Smooth muscle cell (in vitro differentiated cells): ENCODE data around the gene CDHR2. TPM values are rescaled to one million over a fixed set of nuclear protein-coding genes. Genes with fewer than 3 reads are reported as not detected.
"Not testable (repeated sequence)": the region's sequence is repeated elsewhere in the genome, so short reads cannot be mapped to it uniquely, and the experiment has no call there.

Experiments used
- DNase-seq: peaks from one replicate; lab custom pipeline; 2025; ENCODE audit not compliant: unreplicated experiment; lab: John Stamatoyannopoulos, UW
- H2AFZ ChIP-seq: fragments of 200-600 bp; sonication (generic); 2 replicates; pipeline ENCODE4 v1.6.0; 2016; ENCODE audit warnings: antibody characterized with exemption, low read depth, mild to moderate bottlenecking
- H3F3A ChIP-seq: fragments of 200-600 bp; sonication (generic); 2 replicates; pipeline ENCODE4 v1.6.0; 2017; ENCODE audit warnings: antibody characterized with exemption, low read depth
- H3K27ac ChIP-seq: fragments of 200-600 bp; sonication (generic); 2 replicates; pipeline ENCODE4 v1.5.1; 2016; ENCODE audit warnings: low read depth, mild to moderate bottlenecking
- H3K27me3 ChIP-seq: fragments of 200-600 bp; sonication (generic); 2 replicates; pipeline ENCODE4 v1.6.1; 2016; ENCODE audit warnings: low read depth, mild to moderate bottlenecking
- H3K36me3 ChIP-seq: fragments of 200-600 bp; sonication (generic); 2 replicates; pipeline ENCODE4 v1.5.1; 2016; ENCODE audit warnings: low read depth
- H3K4me1 ChIP-seq: fragments of 200-600 bp; sonication (generic); 2 replicates; pipeline ENCODE4 v1.5.1; 2016; ENCODE audit warnings: low read depth
- H3K4me2 ChIP-seq: fragments of 200-600 bp; sonication (generic); 2 replicates; pipeline ENCODE4 v1.6.0; 2016; ENCODE audit warnings: mild to moderate bottlenecking
- H3K4me3 ChIP-seq: fragments of 200-600 bp; sonication (generic); 2 replicates; pipeline ENCODE4 v1.5.1; 2016; ENCODE audit warnings: mild to moderate bottlenecking
- H3K79me2 ChIP-seq: fragments of 200-600 bp; sonication (generic); 2 replicates; pipeline ENCODE4 v1.6.0; 2016; ENCODE audit warnings: low read depth, mild to moderate bottlenecking
- H3K9ac ChIP-seq: fragments of 200-600 bp; sonication (generic); 2 replicates; pipeline ENCODE4 v1.6.0; 2016; ENCODE audit warnings: low read depth
- H3K9me3 ChIP-seq: fragments of 200-600 bp; sonication (generic); replicated peaks from 2 replicates; pipeline ENCODE4 v1.5.1; 2016; ENCODE audit warnings: low read depth
- H4K20me1 ChIP-seq: fragments of 200-600 bp; sonication (generic); 2 replicates; pipeline ENCODE4 v1.6.0; 2016; ENCODE audit warnings: low read depth
- CTCF ChIP-seq: fragments of 200-600 bp; sonication (generic); IDR thresholded peaks from 2 replicates; pipeline ENCODE4 v1.5.1; 2017; ENCODE audit warnings: borderline replicate concordance, mild to moderate bottlenecking, antibody characterized with exemption; ENCODE audit not compliant: insufficient read depth, poor library complexity, severe bottlenecking
- WGBS: methylation state at CpG from one replicate; pipeline ENCODE4 v1.1.7; 2016; ENCODE audit warnings: low lambda C conversion rate; 5-methylcytosine and 5-hydroxymethylcytosine counted together
- polyA plus RNA-seq: library from polyadenylated mRNA; unstranded; fragments of >200 nt; fragmentation: Nextera tagmentation; extraction: Ambion mirVana; gene quantifications from 2 replicates; pipeline ENCODE4 v1.2.1, GENCODE V29; 2016
- total RNA-seq: library from RNA; depleted of rRNA; stranded (reverse); fragments of >200 nt; gene quantifications from 2 replicates; pipeline ENCODE4 v1.2.3, GENCODE V29; 2014

Gene CDHR2
- total and polyA plus RNA-seq, 2 experiments from 2014 or later, result 0.13 TPM; not detected in 1

- Histone ChIP-seq H3K4me2 (no peak overlapping the region), H3K79me2 (no peaks in the 10 kb centered on the region), H3K27ac (no peak overlapping the region), H3F3A (no peaks in the 10 kb centered on the region), H3K9me3 (no peaks in the 10 kb centered on the region), H4K20me1 (no peaks in the 10 kb centered on the region), H3K27me3 (no peaks in the 10 kb centered on the region), H3K4me3 (no peak overlapping the region), H3K4me1 (no peaks in the 10 kb centered on the region), H3K36me3 (no peaks in the 10 kb centered on the region), H3K9ac (no peak overlapping the region), H2AFZ (no peak overlapping the region)
- no peak for TF ChIP-seq CTCF
- no peak for DNase-seq
These were observed 39.2 kb downstream of the CDHR2 start for GRCh38 chr5:176588297-176588696.

DNA sequence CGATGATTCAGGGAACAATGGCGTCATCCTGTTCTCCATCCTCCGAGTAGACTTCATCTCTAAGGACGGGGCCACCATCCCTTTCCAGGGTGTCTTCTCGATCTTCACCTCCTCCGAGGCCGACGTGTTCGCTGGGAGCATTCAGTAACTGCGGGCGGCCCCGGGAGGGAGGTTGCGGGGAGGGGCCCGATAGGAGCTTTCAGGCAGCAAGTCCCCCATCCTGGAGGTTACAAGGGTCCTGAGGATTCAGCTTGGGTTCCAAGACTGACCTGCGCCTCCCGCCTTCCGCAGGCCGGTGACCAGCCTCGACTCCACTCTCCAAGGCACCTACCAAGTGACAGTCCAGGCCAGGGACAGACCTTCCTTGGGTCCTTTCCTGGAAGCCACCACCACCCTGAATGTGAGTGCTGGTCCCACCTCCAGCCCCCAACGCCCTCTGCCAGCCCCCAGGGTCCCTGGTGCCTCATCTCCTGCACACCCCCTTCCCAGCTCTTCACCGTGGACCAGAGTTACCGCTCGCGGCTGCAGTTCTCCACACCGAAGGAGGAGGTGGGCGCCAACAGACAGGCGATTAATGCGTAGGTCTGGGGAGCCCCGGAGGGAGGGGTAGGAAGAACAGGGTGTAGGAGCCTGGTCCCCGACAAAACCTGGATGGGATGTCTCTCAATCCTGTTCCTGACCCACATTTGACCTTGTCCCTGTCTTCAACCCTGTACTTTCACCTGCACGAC, 40.1 kb downstream of the CDHR2 start:
- no peak for TF ChIP-seq CTCF
- no peaks in the 10 kb centered on the region for H3K9me3 ChIP-seq
- H3K79me2 ChIP-seq, result no peaks in the 10 kb centered on the region
- no peaks in the 10 kb centered on the region for H3F3A ChIP-seq
- H3K9ac ChIP-seq, result no peak overlapping the region
- H2AFZ ChIP-seq, result no peak overlapping the region
- H3K36me3 ChIP-seq, result no peaks in the 10 kb centered on the region
- no peak overlapping the region for H3K27ac ChIP-seq
- no peaks in the 10 kb centered on the region for H3K4me1 ChIP-seq
- no peaks in the 10 kb centered on the region for H3K27me3 ChIP-seq
- WGBS, result 92% methylated on average over 31 of the region's 31 CpGs
- H4K20me1 ChIP-seq, result no peaks in the 10 kb centered on the region
- H3K4me3 ChIP-seq, result no peak overlapping the region
- no peak for DNase-seq
- H3K4me2 ChIP-seq, result no peak overlapping the region

- H3K9me3 ChIP-seq, result no peaks in the 10 kb centered on the region
- H3K4me1 ChIP-seq, result no peaks in the 10 kb centered on the region
- no peak overlapping the region for H3K4me3 ChIP-seq
- WGBS, result 84% methylated on average over 16 of the region's 17 CpGs
- no peak overlapping the region for H2AFZ ChIP-seq
- no peaks in the 10 kb centered on the region for H3K36me3 ChIP-seq
- H3K27ac ChIP-seq, result no peak overlapping the region
- H3K27me3 ChIP-seq, result no peaks in the 10 kb centered on the region
- H3F3A ChIP-seq, result no peaks in the 10 kb centered on the region
- no peak for DNase-seq
- H3K79me2 ChIP-seq, result no peaks in the 10 kb centered on the region
- no peak for TF ChIP-seq CTCF
- H3K9ac ChIP-seq, result no peak overlapping the region
- H4K20me1 ChIP-seq, result no peaks in the 10 kb centered on the region
- no peak overlapping the region for H3K4me2 ChIP-seq
These were observed 41.0 kb downstream of the CDHR2 start for GRCh38 chr5:176590035-176590717.

DNA sequence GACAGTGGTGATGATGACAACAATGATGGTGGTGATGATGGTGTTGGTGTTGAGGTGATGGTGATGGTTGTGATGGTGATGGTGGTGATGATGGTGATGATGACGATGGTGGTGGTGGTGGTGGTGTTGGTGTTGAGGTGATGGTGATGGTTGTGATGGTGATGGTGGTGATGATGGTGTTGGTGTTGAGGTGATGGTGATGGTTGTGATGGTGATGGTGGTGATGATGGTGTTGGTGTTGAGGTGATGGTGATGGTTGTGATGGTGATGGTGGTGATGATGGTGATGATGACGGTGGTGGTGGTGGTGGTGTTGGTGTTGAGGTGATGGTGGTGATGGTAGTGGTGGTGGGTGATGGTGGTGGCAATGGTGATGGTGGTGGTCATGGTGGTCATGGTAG, 42.5 kb downstream of the CDHR2 start:
- WGBS, result 38% methylated on average over 2 of the region's 2 CpGs
- not testable (repeated sequence) for H3K9me3 ChIP-seq, H3K4me3 ChIP-seq, H2AFZ ChIP-seq, H3K79me2 ChIP-seq, H3K9ac ChIP-seq, DNase-seq, H3K36me3 ChIP-seq, H3K4me2 ChIP-seq, H3K27ac ChIP-seq, H3F3A ChIP-seq, H4K20me1 ChIP-seq, H3K4me1 ChIP-seq
- peaks cover 13% of the 10 kb centered on the region for H3K27me3 ChIP-seq
